GM21360 (cell line): ENCODE data around the gene SUSD1.

Source experiments
- ATAC-seq: cut with Tn5 transposase; IDR thresholded peaks from one replicate; pipeline ENCODE4 v1.9.1; 2021; ENCODE audit warnings: mild to moderate bottlenecking, moderate library complexity; ENCODE audit not compliant: unreplicated experiment

SUSD1 gene

GRCh38 chr9:112072721-112073638, 102.1 kb downstream of the SUSD1 start:
- no peak for ATAC-seq

- ATAC-seq: no peak
Observed at GRCh38 chr9:112069318-112070169, 105.6 kb downstream of the SUSD1 start.

- ATAC-seq: no peak
Observed at GRCh38 chr9:112065806-112066606, 109.1 kb downstream of the SUSD1 start.

- no peak for ATAC-seq
Observed at GRCh38 chr9:112064871-112065270, 110.2 kb downstream of the SUSD1 start.

GRCh38 chr9:112063586-112063985, 111.5 kb downstream of the SUSD1 start:
- ATAC-seq: no peak

- ATAC-seq: no peak
Observed at GRCh38 chr9:112063151-112063550, 111.9 kb downstream of the SUSD1 start.

GRCh38 chr9:112061152-112061740, 113.9 kb downstream of the SUSD1 start:
- ATAC-seq: peak; percentile 74

GRCh38 chr9:112059966-112060320, 115.2 kb downstream of the SUSD1 start:
- no peak for ATAC-seq

- ATAC-seq: no peak
Observed at GRCh38 chr9:112059145-112059965, 115.7 kb downstream of the SUSD1 start.

GRCh38 chr9:112056996-112057395, 118.1 kb downstream of the SUSD1 start:
- ATAC-seq: no peak

GRCh38 chr9:112054916-112055315, 120.2 kb downstream of the SUSD1 start:
- no peak for ATAC-seq

- ATAC-seq: no peak
Observed at GRCh38 chr9:112051812-112052211, 123.3 kb downstream of the SUSD1 start.

- ATAC-seq: no peak
Observed at GRCh38 chr9:112050544-112051475, 124.3 kb downstream of the SUSD1 start.

- ATAC-seq: no peak
Observed at GRCh38 chr9:112049811-112050516, 125.1 kb downstream of the SUSD1 start.

- ATAC-seq: no peak
Observed at GRCh38 chr9:112048924-112049691, 126.0 kb downstream of the SUSD1 start.

- ATAC-seq: no peak
Observed at GRCh38 chr9:112047538-112048066, 127.5 kb downstream of the SUSD1 start.

- no peak for ATAC-seq
Observed at GRCh38 chr9:112046181-112046580, 128.9 kb downstream of the SUSD1 start.
